NCI-H2196 (cell line): ENCODE data around the gene HOXC11.
A peak's percentile ranks its signal among the peaks of the same experiment; 100 is the strongest.

ENCODE experiments used
- DNase-seq: peaks from one replicate; lab custom pipeline; 2025; ENCODE audit not compliant: unreplicated experiment; lab: John Stamatoyannopoulos, UW

The HOXC11 gene

GRCh38 chr12:53972722-53973235 is at the start of gene HOXC11:
Gene HOXC11 (plus strand): TSS chr12:53973126. CDS start chr12:53973242, 116 bp downstream.
- DNase-seq, result no peak

- DNase-seq, result no peak
Measured at GRCh38 chr12:53924521-53925405, 48.2 kb upstream of the HOXC11 start.

DNA sequence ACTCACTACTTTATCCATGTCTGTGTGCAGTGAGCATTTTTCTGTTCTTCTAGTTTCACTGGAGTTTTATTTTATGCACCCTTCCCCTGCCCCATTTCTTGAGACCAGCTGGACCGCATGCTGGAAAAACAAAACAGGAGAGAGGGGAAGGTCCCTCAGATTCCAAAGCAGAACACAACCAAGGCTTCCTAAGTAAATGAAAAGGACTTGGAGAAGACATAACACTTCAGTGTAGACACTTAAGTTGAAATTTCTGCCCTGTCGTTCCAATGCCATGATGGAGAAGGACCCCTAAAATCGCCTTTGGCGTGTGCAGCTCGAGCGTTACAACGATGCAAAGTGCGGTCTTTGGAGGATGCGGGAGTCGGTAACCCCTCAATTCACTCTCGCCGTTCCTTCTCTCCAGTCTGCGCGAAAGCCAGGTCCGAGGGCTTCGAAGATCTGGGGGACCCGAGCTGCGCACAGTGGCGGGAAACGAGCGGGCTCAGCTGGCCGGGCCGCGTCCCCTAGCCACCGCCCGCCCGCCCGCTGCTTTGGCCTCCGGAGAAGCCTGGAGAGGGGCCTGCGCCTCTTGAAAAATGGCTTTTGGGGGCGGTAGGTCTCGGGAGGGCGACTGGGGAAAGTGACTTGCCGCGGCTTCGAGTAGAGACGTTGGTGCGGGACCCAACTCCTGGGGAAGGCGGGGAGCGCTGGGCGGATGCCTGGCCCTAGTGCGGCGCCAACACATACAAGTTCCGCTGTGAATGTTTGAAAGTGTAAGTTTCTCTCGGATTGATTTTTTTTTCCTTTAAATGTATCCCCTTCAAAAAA is 45.5 kb upstream of the HOXC11 start:
- DNase-seq, result no peak

GRCh38 chr12:53928054-53928835 is 44.7 kb upstream of the HOXC11 start:
- DNase-seq, result no peak

GRCh38 chr12:53929527-53929926 is 43.4 kb upstream of the HOXC11 start:
- DNase-seq, result no peak

GRCh38 chr12:53930591-53931255 is 42.2 kb upstream of the HOXC11 start:
- DNase-seq, result no peak

DNA sequence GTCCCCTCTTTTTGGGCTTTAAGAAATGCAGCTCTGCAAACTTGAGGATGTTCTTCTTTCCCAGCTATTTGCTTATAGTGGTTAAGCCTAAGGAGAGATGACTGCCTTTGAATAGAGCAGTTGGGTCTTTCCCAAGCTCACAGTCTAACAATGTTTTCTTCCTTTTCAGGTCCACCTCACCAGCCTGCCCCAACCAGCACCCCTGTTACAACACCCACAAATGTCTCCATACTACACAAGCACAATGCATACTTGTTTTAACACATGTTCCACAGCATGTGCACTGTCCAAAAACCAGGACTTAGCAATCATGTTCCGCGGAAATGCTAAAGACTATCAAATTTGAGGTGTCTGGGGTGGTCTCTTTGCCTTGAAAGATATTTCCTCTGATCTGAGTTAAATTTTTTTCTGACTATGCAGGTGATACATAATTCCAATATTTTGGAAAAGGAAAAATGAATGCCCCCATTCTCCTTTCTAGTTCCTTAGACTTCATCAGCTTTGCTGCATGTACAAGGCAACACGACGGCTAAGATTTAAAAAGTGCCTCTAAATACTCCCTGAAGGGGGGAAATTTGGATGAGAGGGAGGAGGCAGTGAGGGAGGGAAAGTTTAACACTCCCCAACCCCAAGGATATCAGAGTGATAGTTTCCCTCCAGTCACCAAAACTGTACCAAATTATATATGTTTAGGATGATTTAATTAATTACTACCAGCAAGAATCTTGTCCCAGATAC is 40.9 kb upstream of the HOXC11 start:
- DNase-seq, result no peak

GRCh38 chr12:53932915-53933314 is 40.0 kb upstream of the HOXC11 start:
- no peak for DNase-seq

DNA sequence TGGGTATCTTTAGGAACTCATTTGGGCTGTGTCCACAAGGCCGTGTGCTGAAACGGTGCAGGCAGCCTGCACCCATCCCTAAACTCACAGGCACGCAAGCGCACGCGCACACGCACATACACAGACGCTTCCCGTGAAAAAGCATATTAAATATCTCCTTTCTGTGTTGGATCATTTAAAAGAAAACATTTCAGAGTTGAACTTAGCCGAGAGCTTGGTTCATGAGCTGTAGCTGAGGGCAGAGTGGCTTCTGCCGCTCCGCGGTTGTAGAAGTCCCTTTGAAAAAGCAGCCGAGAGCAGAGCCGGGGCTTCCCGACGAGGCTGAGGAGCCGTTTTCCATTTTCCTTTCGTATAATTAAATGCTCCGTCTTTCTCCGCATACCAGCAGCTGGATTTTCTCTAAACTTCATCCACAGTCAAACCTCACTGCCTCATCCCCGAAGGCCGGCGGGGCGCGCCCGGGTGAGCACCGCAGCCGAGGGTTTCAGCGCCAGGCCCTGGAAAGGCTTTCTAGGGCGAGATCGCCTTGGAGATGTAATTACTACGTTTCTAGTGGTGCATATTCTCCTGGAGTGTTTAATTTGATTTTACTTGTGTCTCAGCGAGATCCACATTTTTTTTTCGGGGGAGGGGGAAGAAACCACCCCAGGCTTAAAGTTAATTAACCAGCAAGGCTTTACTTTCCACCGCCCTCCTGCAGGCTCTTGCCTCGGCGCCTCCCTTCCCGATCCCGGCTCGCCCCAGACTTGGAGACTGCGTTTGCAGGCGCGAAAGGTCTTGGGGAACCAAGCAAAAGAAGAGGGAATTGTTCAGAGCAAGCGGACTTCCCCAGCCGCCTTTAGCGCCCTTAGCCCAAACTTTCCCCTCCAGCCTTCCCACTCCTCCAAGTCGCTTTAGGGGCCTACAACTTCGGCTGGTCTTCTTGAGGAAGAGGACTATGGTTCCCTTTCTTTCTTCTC is 37.3 kb upstream of the HOXC11 start:
- no peak for DNase-seq

GRCh38 chr12:53937099-53937498 is 35.8 kb upstream of the HOXC11 start:
- no peak for DNase-seq

- DNase-seq, result no peak
Measured at GRCh38 chr12:53937596-53938325, 35.2 kb upstream of the HOXC11 start.

DNA sequence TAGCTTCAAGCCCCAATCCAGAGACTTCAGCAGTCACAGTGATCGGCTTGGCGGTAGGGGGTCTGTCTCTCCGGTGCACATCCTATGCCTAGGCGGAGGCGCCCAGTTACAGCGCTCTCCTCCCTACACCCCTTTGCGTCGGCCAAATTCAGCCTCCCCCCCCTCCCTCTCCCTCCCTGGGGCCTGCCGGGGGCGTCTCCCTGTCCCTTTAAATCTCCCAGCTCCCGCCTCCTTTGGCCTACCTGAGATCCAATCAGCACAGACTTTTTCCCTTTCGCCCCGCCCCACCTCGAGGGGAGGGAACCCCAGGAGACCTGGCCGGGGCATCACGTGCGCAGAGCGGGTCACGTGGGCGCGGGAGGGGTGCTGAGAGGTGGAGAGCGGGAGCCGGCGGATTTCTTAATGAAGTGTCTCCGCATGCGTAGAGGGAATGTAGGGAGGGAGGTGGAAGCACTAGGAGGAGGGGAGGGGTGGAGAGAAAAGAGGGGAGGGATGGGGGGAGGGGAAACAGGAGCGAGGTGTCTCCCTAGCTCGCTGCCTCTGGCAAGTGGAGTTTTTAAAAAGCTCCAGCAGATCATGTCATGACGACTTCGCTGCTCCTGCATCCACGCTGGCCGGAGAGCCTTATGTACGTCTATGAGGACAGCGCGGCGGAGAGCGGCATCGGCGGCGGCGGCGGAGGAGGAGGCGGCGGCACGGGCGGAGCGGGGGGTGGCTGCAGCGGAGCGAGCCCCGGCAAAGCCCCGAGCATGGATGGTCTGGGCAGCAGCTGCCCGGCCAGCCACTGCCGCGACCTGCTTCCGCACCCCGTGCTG is 34.4 kb upstream of the HOXC11 start, which contains the start of gene HOXC13:
TSS of gene HOXC13 (plus strand) at position 506 of the 815 bp plus-strand sequence. CDS start at position 582, 76 bp downstream.
- DNase-seq, result peak; percentile 99

DNA sequence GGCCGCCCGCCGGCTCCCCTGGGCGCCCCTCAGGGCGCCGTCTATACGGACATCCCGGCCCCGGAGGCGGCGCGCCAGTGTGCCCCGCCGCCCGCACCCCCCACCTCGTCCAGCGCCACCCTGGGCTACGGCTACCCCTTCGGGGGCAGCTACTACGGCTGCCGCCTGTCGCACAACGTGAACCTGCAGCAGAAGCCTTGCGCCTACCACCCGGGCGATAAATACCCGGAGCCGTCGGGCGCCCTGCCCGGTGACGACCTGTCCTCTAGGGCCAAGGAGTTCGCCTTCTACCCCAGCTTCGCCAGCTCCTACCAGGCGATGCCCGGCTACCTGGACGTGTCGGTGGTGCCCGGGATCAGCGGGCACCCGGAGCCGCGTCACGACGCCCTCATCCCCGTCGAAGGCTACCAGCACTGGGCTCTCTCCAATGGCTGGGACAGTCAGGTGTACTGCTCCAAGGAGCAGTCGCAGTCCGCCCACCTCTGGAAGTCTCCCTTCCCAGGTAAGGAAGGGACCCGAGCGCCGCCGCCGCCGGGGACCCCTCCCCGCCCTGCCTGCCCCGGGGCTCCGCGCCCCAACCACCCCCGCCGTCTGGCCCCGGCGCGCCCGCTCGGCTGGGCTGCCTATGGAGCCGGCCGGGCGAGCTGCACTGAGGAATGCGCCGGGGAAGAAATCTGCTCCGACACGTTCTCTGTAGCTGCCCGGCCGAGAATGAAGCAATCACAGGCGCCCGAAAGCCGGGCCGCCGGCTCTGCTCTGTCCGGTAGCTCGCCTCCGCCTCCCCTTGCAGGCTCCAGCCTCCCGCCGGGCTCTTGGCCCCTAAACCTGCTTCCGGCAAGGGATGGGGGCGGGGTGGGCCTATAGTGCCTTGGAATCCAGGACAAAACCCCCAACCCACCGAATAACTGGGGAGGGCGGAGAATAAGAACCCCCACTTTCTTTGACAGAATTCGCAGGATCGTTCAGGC is 33.5 kb upstream of the HOXC11 start:
- no peak for DNase-seq

DNA sequence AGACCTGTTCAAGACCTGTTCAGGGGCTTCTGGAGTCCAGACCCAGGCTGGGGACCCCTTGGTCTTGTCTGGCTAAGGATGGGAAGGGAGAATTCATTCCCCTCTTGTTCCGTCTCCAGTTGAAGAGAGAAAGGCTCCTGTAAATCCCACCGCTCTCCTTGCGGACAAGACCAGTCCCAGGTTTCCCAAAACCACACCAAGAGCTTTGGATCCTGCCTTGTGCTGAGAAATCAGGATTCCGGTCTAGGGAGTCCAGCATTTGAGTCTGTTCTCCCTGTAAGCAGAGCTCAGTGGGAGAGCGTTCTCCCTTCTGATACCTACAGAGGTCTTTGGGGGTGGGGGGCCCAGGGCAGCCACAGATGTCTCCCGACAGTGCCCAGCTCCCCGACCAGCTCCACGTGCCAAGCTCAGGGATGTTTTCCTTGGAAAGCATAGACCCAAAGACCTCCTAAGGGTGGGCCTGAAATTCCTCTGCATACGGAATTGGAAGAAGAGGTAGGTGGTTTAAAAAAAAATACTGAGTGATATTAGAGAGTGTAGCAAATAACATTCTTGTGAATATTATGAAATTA is 32.4 kb upstream of the HOXC11 start:
- no peak for DNase-seq

- no peak for DNase-seq
Measured at GRCh38 chr12:53941187-53941586, 31.7 kb upstream of the HOXC11 start.

GRCh38 chr12:53941750-53942149 is 31.2 kb upstream of the HOXC11 start:
- DNase-seq, result no peak
